ENCODE data around the gene LEAP2.
"Not testable (repeated sequence)": the region's sequence is repeated elsewhere in the genome, so short reads cannot be mapped to it uniquely, and the experiment has no call there.

The LEAP2 gene

GRCh38 chr5:132840896-132841295 is 32.6 kb upstream of the LEAP2 start:
- DNase-seq (ENCODE audit: low read depth) = no peak

DNA sequence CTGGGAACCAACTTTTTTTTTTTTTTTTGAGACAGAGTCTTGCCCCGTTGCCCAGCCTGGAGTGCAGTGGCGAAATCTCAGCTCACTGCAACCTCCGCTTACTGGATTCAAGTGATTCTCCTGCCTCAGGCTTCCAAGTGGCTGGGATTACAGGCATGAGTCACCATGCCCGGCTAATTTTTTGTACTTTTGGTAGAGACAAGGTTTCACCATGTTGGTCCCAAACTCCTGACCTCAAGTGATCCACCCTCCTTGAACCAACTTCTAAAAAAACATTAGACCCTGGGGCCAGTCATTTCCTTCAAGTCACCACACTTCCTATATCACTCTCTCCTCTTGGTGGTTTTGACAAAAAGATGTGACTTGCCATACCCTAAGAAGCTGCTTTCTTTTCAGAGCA is 32.2 kb upstream of the LEAP2 start:
- no peak for DNase-seq (ENCODE audit: low read depth)

- no peak for DNase-seq (ENCODE audit: low read depth)
These were observed 25.2 kb upstream of the LEAP2 start for GRCh38 chr5:132848270-132848669.

- DNase-seq (ENCODE audit: low read depth) = no peak
These were observed 24.1 kb upstream of the LEAP2 start for GRCh38 chr5:132849347-132849746.

DNA sequence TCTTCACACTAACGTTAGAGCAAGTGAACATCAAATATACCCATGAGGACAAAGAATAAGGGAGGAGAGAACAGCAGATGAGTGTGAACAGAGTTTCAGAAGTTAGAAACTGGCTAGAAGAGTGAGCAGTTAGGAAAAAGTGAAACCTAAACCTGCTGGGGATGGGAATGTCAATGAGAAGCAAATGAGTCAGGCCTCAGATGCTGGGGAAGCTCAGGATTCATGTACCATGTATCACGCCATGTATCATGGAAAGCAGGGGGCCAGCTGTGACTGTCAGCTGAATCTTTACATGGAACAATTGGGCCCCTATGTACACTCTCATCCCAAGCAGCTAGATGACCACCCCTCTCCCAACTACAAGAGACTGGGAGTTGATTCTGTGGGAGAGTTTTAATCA is 23.4 kb upstream of the LEAP2 start:
- DNase-seq (ENCODE audit: low read depth) = no peak

DNA sequence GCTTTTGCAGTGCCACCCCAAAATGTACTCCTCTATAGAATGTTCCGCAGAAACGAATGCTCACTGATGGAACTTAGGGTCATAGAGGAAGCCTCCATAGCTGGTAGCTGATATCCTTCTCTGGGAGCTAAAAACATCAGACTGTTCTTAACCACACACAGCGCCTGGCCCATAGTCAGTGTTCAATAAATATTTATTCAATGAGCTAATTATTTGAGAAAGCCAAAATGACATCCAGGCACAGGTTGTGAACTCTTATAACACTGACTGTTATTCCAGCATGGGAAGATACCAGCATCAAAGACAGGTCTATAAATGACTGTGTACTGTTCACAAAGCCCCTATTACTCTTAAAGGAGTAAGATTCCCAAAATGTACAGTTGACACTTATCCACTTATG is 20.1 kb upstream of the LEAP2 start:
- no peak for DNase-seq (ENCODE audit: low read depth)

- no peak for DNase-seq (ENCODE audit: low read depth)
These were observed 19.7 kb upstream of the LEAP2 start for GRCh38 chr5:132853790-132854189.

- DNase-seq (ENCODE audit: low read depth) = no peak
These were observed 19.2 kb upstream of the LEAP2 start for GRCh38 chr5:132854301-132854700.

GRCh38 chr5:132854992-132855391 is 18.5 kb upstream of the LEAP2 start:
- not testable (repeated sequence) for DNase-seq (ENCODE audit: low read depth)

DNA sequence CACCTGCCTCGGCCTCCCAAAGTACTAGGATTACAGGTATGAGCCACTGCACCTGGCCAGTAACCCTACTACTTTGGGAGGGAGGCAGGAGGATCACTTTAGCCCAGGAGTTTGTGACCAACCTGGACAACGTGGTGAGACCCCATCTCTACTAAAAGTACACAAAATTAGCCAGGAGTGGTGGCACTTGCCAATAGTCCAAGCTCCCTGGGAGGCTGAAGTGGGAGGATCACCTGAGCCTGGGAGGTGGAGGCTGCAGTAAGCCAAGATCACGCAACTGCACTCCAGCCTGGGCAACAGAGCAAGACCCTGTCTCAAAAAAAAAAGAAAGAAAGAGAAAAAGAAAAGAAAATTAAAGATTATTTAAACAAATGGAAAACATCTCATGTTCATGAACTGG is 17.5 kb upstream of the LEAP2 start:
- no peak for DNase-seq (ENCODE audit: low read depth)

DNA sequence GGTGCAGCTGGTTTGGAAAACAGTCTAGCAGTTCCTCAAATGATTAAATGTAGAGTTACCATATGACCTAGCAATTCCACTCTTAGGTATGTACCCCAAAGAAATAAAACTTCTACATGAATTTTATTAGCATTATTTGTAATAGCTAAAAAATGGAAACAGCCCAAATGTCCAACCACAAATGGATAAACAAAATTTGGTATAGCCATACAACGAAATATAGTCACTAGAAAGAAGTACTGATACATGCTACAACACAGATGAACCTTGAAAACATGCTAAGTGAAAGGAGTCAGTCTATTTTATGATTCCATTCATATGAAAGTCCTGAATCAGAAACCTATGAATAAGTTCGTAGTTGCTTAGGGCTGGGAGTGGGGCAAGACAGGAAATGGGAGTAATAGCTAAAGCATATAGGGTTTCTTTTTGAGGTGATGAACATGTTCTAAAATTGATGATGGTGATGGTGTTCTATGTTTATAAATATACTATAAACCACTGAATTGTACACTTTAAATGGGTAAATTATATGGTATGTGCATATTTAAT is 13.5 kb upstream of the LEAP2 start:
- no peak for DNase-seq (ENCODE audit: low read depth)

GRCh38 chr5:132860742-132861141 is 12.7 kb upstream of the LEAP2 start:
- no peak for DNase-seq (ENCODE audit: low read depth)

GRCh38 chr5:132865668-132866341 is 7.7 kb upstream of the LEAP2 start:
- DNase-seq (ENCODE audit: low read depth) = no peak

GRCh38 chr5:132866342-132867045 is 7.0 kb upstream of the LEAP2 start, which contains the start of the genes GDF9 and UQCRQ:
GDF9 (minus strand) TSS chr5:132866469; CDS start chr5:132864533, 1,936 bp downstream.
UQCRQ (plus strand) TSS chr5:132866642; CDS start chr5:132866882, 240 bp downstream.
- DNase-seq (ENCODE audit: low read depth) = peak; percentile 73

DNA sequence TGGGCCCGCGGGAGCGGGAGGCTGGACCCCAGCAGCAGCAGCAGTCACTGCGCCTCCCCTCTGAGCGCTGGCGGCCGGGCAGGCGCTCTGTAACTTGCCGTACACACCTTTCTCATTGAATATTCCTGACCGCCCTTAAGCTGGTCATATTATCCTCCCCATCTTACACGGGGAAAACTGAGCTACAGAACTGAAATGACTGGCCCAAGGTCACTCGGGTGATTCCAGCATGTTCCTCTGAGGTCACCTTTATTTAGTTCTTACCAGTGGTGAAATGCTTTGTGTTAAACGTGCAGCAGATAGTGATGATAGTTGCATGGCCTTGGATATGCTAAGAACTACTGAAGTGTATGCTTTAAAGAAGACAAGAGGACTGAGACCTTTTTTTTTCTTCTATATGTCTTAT is 6.4 kb upstream of the LEAP2 start:
- no peak for DNase-seq (ENCODE audit: low read depth)

DNA sequence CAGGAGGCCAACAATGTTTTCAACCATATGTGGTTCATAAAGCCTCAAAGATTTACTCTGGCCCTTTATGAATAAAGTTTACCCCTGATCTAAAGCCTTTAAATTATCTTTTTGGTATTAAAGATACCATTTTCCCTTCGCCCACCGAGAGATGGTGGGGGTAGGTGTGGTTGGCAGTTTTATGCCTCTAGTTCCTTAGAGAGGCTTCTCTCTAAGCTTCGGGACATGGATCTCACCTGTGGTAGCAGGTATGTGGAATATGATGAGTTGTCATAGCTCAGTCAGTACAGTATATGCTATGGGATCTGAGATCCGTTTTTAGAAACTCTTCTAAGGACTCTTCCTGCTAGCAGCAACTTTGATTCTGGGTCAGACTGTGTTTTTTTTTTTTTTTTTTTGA is 4.7 kb upstream of the LEAP2 start:
- no peak for DNase-seq (ENCODE audit: low read depth)

DNA sequence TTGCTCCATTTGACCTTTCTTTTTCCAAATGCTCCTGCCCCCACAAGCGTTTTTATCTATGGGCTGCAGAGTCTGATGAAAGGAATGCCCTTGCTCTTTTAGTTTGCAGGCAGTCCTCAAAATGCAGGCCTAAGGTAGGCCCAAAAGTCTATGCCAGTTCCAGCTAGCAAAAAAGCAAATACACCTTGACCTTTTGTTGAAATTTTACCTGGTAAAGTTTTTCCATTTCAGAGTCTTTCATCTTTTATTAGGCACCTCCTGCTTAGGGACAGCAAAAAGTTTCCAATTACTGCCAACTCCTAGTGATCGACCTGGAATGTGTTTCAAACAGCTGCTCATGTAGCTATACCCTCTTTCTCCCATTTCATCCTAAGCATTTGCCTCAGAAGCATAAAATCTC is 2.7 kb upstream of the LEAP2 start:
- no peak for DNase-seq (ENCODE audit: low read depth)

GRCh38 chr5:132871459-132872284 is 1.8 kb upstream of the LEAP2 start:
- no peak for DNase-seq (ENCODE audit: low read depth)

DNA sequence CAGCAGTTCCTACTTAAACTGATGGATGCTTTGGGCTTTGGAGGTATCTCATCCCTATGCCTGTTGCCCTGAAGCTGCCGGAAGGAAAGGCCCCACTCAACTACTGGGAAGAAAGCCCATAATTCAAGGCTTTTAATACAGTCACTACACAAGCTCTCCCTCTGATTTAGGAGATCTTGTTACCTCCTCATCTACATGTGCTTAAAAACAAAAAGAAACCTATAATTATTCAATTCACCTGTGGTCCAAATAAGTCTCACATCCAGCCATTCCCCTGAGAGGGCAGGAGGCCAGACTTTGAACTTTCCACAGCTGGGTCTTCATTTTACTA is 715 bp upstream of the LEAP2 start:
- no peak for DNase-seq (ENCODE audit: low read depth)

DNA sequence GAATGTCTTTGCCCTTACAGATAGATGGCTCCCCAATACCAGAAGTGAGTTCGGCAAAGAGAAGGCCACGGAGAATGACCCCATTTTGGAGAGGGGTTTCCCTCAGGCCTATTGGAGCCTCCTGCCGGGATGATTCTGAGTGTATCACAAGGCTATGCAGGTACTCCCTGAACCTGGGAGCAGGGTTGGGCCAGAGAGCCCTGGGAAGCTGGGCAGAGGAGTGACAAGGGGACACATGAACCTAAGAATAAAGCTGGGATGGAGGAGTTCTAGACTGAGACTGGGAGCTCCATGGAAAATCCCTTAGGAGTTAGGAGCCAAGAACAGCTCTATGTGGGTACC is 433 bp downstream of the LEAP2 start:
- no peak for DNase-seq (ENCODE audit: low read depth)

DNA sequence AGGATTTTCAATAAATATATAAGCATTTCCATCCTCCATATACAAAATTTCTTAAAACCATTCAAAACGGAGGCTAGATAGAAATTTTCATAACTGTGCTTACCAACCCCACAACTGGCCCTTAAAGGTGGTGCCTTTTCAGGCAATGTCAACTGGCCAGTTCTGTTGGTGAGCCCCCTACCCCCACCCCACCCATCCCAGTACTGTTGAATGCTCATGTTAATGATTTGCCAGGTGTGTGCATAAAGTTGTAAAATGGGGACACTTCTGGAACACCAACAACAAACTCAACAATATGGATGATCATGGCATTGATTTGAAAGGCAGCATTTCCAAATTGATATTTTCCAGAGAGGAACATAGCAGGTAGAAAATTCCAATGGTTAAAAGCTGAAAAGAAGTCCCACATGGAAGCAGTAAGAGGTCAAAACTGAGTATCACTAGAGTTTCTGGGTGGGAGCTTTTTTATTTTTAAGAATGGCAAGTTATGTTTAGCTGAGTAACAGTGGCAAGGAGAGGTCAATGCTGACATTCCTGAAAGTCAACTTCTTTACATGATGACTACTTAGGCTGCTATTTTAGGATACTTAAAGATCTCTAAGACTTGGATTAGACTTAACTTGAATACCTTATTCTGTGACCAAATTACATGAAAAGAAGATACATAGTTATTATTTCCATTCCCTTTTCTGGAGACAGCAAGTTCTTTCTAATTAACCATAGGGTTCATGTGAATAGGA is 2.7 kb downstream of the LEAP2 start:
- DNase-seq (ENCODE audit: low read depth) = no peak

- DNase-seq (ENCODE audit: low read depth) = no peak
These were observed 4.0 kb downstream of the LEAP2 start for GRCh38 chr5:132877466-132877865.

All from stimulated activated CD8-positive, alpha-beta memory T cell treated with anti-CD3 and anti-CD28 coated beads, Interleukin-7, amount 100 ng/mL, for 24 hours (primary cell).